Smooth muscle cell (in vitro differentiated cells): Measurements from ENCODE around the gene DPY19L1. TPM values are rescaled to one million over a fixed set of nuclear protein-coding genes. Genes with fewer than 3 reads are reported as not detected.

ENCODE experiments used
- DNase-seq: peaks from one replicate; lab custom pipeline; 2025; ENCODE audit not compliant: unreplicated experiment; lab: John Stamatoyannopoulos, UW
- H2AFZ ChIP-seq: fragments of 200-600 bp; sonication (generic); 2 replicates; pipeline ENCODE4 v1.6.0; 2016; ENCODE audit warnings: antibody characterized with exemption, low read depth, mild to moderate bottlenecking
- H3F3A ChIP-seq: fragments of 200-600 bp; sonication (generic); 2 replicates; pipeline ENCODE4 v1.6.0; 2017; ENCODE audit warnings: antibody characterized with exemption, low read depth
- H3K27ac ChIP-seq: fragments of 200-600 bp; sonication (generic); 2 replicates; pipeline ENCODE4 v1.5.1; 2016; ENCODE audit warnings: low read depth, mild to moderate bottlenecking
- H3K27me3 ChIP-seq: fragments of 200-600 bp; sonication (generic); 2 replicates; pipeline ENCODE4 v1.6.1; 2016; ENCODE audit warnings: low read depth, mild to moderate bottlenecking
- H3K36me3 ChIP-seq: fragments of 200-600 bp; sonication (generic); 2 replicates; pipeline ENCODE4 v1.5.1; 2016; ENCODE audit warnings: low read depth
- H3K4me1 ChIP-seq: fragments of 200-600 bp; sonication (generic); 2 replicates; pipeline ENCODE4 v1.5.1; 2016; ENCODE audit warnings: low read depth
- H3K4me2 ChIP-seq: fragments of 200-600 bp; sonication (generic); 2 replicates; pipeline ENCODE4 v1.6.0; 2016; ENCODE audit warnings: mild to moderate bottlenecking
- H3K4me3 ChIP-seq: fragments of 200-600 bp; sonication (generic); 2 replicates; pipeline ENCODE4 v1.5.1; 2016; ENCODE audit warnings: mild to moderate bottlenecking
- H3K79me2 ChIP-seq: fragments of 200-600 bp; sonication (generic); 2 replicates; pipeline ENCODE4 v1.6.0; 2016; ENCODE audit warnings: low read depth, mild to moderate bottlenecking
- H3K9ac ChIP-seq: fragments of 200-600 bp; sonication (generic); 2 replicates; pipeline ENCODE4 v1.6.0; 2016; ENCODE audit warnings: low read depth
- H3K9me3 ChIP-seq: fragments of 200-600 bp; sonication (generic); replicated peaks from 2 replicates; pipeline ENCODE4 v1.5.1; 2016; ENCODE audit warnings: low read depth
- H4K20me1 ChIP-seq: fragments of 200-600 bp; sonication (generic); 2 replicates; pipeline ENCODE4 v1.6.0; 2016; ENCODE audit warnings: low read depth
- CTCF ChIP-seq: fragments of 200-600 bp; sonication (generic); IDR thresholded peaks from 2 replicates; pipeline ENCODE4 v1.5.1; 2017; ENCODE audit warnings: borderline replicate concordance, mild to moderate bottlenecking, antibody characterized with exemption; ENCODE audit not compliant: insufficient read depth, poor library complexity, severe bottlenecking
- WGBS: methylation state at CpG from one replicate; pipeline ENCODE4 v1.1.7; 2016; ENCODE audit warnings: low lambda C conversion rate; 5-methylcytosine and 5-hydroxymethylcytosine counted together
- polyA plus RNA-seq: library from polyadenylated mRNA; unstranded; fragments of >200 nt; fragmentation: Nextera tagmentation; extraction: Ambion mirVana; gene quantifications from 2 replicates; pipeline ENCODE4 v1.2.1, GENCODE V29; 2016
- total RNA-seq: library from RNA; depleted of rRNA; stranded (reverse); fragments of >200 nt; gene quantifications from 2 replicates; pipeline ENCODE4 v1.2.3, GENCODE V29; 2014

DPY19L1 gene
- total and polyA plus RNA-seq, 2 experiments from 2014 or later, result 14.5 to 38.2 TPM

- Histone ChIP-seq H3K27me3 (no peaks in the 10 kb centered on the region), H3K4me1 (peaks cover 1% of the 10 kb centered on the region), H4K20me1 (peaks cover 5% of the 10 kb centered on the region), H3K36me3 (no peaks in the 10 kb centered on the region), H3K27ac (no peak overlapping the region), H3K9me3 (no peaks in the 10 kb centered on the region), H3K4me3 (no peak overlapping the region), H3K79me2 (peaks cover 3% of the 10 kb centered on the region), H3F3A (no peaks in the 10 kb centered on the region), H3K9ac (no peak overlapping the region), H3K4me2 (no peak overlapping the region), H2AFZ (no peak overlapping the region)
- TF ChIP-seq CTCF, result no peak
- no peak for DNase-seq
These were observed 3.6 kb upstream of the DPY19L1 start for GRCh38 chr7:35040906-35041305.

GRCh38 chr7:35039343-35039742, 2.1 kb upstream of the DPY19L1 start:
- Histone ChIP-seq H3F3A (no peaks in the 10 kb centered on the region), H3K9ac (no peak overlapping the region), H3K4me1 (peaks cover 5% of the 10 kb centered on the region), H3K27me3 (no peaks in the 10 kb centered on the region), H3K4me3 (no peak overlapping the region), H3K36me3 (no peaks in the 10 kb centered on the region), H3K27ac (no peak overlapping the region), H3K9me3 (no peaks in the 10 kb centered on the region), H2AFZ (no peak overlapping the region), H4K20me1 (peaks cover 21% of the 10 kb centered on the region), H3K4me2 (no peak overlapping the region), H3K79me2 (peaks cover 19% of the 10 kb centered on the region)
- DNase-seq, result no peak
- WGBS, result 94% methylated on average over 5 of the region's 5 CpGs
- no peak for TF ChIP-seq CTCF

- no peaks in the 10 kb centered on the region for H3K9me3 ChIP-seq
- no peaks in the 10 kb centered on the region for H3K27me3 ChIP-seq
- peak overlapping the region; percentile 83 for H3K4me2 ChIP-seq
- no peaks in the 10 kb centered on the region for H3F3A ChIP-seq
- no peak for DNase-seq
- H3K4me1 ChIP-seq, result peaks cover 5% of the 10 kb centered on the region
- no peaks in the 10 kb centered on the region for H3K36me3 ChIP-seq
- 29% methylated on average over 9 of the region's 9 CpGs for WGBS
- H3K9ac ChIP-seq, result no peak overlapping the region
- H3K27ac ChIP-seq, result no peak overlapping the region
- H3K4me3 ChIP-seq, result peak overlapping the region; percentile 96
- TF ChIP-seq CTCF, result no peak
- peaks cover 29% of the 10 kb centered on the region for H3K79me2 ChIP-seq
- H4K20me1 ChIP-seq, result peaks cover 30% of the 10 kb centered on the region
- peak overlapping the region; percentile 56 for H2AFZ ChIP-seq
These were observed 1.1 kb upstream of the DPY19L1 start for GRCh38 chr7:35038354-35038753.

- H3K9ac ChIP-seq, result peak overlapping the region; percentile 72
- H2AFZ ChIP-seq, result peak overlapping the region; percentile 56
- peak overlapping the region; percentile 83 for H3K4me2 ChIP-seq
- H3K4me3 ChIP-seq, result peak overlapping the region; percentile 96
- H3K27ac ChIP-seq, result peak overlapping the region; percentile 83
- H3K9me3 ChIP-seq, result no peaks in the 10 kb centered on the region
- under 1% methylated on average over 54 of the region's 100 CpGs for WGBS
- no peaks in the 10 kb centered on the region for H3K27me3 ChIP-seq
- peak; percentile 84 for TF ChIP-seq CTCF
- no peaks in the 10 kb centered on the region for H3K36me3 ChIP-seq
- peaks cover 35% of the 10 kb centered on the region for H3K79me2 ChIP-seq
- peaks cover 5% of the 10 kb centered on the region for H3K4me1 ChIP-seq
- no peaks in the 10 kb centered on the region for H3F3A ChIP-seq
- peak; percentile 90 for DNase-seq
- peaks cover 36% of the 10 kb centered on the region for H4K20me1 ChIP-seq
These were observed 449 bp upstream of the DPY19L1 start for GRCh38 chr7:35037526-35038341.
